Muscle layer of duodenum (tissue), 2 donors: ENCODE data around the gene BIRC2.
"Not testable (repeated sequence)": the region's sequence is repeated elsewhere in the genome, so short reads cannot be mapped to it uniquely, and the experiment has no call there.

Experiments
- H3K27ac ChIP-seq: one replicate; pipeline ENCODE4 v1.7.0; 2013; ENCODE audit warnings: mild to moderate bottlenecking, low read length
- H3K27me3 ChIP-seq: one replicate; pipeline ENCODE4 v1.7.0; 2013; ENCODE audit warnings: low read depth, mild to moderate bottlenecking, control low read depth, low read length
- H3K36me3 ChIP-seq, 2 donors: one replicate each; pipeline ENCODE4 v1.7.0; 2013; ENCODE audit warnings: low read length in 2 of 2, control low read depth in 1 of 2, mild to moderate bottlenecking in 1 of 2; ENCODE audit not compliant: insufficient read depth in 2 of 2, control insufficient read depth in 1 of 2
- H3K4me1 ChIP-seq, 2 donors: one replicate each; pipeline ENCODE4 v1.7.0; 2013; ENCODE audit warnings: low read length in 2 of 2, mild to moderate bottlenecking in 2 of 2, control low read depth in 1 of 2, moderate library complexity in 1 of 2; ENCODE audit not compliant: insufficient read depth in 2 of 2, control insufficient read depth in 1 of 2
- H3K4me3 ChIP-seq, 2 donors: one replicate each; pipeline ENCODE4 v1.7.0; 2013; ENCODE audit warnings: low read length in 2 of 2, low read depth in 1 of 2, mild to moderate bottlenecking in 1 of 2
- H3K9me3 ChIP-seq, 2 donors: one replicate each; pipeline ENCODE4 v1.7.0; 2013; ENCODE audit warnings: low read length in 2 of 2, control low read depth in 1 of 2, mild to moderate bottlenecking in 1 of 2; ENCODE audit not compliant: control insufficient read depth in 1 of 2
- donor health status: healthy.

BIRC2 gene

DNA sequence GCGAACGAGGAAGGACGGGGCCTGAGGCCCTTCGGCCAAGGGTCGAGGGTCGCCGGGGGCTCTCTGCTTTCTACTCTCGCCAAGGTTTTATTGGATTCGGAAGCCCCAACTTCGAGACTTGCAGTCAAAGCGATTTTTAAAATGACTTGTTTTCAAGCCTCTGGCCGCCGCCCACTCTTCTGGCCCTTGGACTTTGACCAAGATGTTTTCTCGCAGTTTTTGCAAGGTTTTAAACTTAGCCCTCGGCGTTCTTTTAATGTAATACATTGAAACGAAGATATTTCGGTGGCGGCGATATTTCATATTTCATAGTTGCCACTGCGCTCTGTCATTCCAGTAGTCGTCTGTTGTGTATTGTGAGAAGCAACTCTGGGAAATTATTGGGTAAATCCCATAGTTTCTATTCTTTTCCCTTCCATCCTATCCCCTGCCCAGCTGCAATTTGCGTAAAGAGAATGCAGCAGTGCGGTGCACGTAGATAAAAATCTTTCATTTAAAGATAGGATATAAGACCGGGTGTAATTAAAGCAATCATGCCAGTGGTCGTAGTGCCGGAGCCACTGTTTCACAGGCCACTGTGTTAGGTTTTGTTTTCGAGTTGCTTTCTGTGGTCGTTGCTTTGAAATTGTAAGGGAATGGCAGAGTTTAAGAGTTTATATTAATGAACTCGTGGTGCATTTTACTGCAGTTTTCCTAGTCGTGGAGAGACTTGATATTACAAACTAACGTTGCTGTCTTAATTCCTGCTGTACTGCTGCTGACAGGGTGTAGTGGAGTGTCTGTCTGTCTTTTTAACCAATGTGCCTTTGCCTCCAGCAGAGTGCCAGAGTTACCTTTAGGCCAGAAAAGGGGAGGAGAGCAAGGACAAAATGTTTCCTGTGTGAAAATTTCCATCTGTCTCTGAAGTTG is 702 bp downstream of the BIRC2 start:
- peaks cover 9 to 18% of the 10 kb centered on the region in 2 donors for H3K36me3 ChIP-seq
- no peaks in the 10 kb centered on the region for H3K9me3 ChIP-seq

GRCh38 chr11:102357116-102357515 is 10.1 kb downstream of the BIRC2 start:
- H3K36me3 ChIP-seq = peaks cover 15 to 44% of the 10 kb centered on the region in 2 donors
- peaks cover 0 to 11% of the 10 kb centered on the region in 2 donors for H3K9me3 ChIP-seq
- H3K27ac ChIP-seq = no peak overlapping the region

More for the DNA sequence above, 702 bp downstream of the BIRC2 start:
- H3K4me3 ChIP-seq = peak overlapping the region; percentile 69 to 96
- H3K27ac ChIP-seq = peak overlapping the region; percentile 99
- H3K4me1 ChIP-seq = peaks cover 26 to 29% of the 10 kb centered on the region in 2 donors
- H3K27me3 ChIP-seq = no peaks in the 10 kb centered on the region

GRCh38 chr11:102359372-102359771 is 12.4 kb downstream of the BIRC2 start:
- H3K36me3 ChIP-seq = peaks cover 22 to 47% of the 10 kb centered on the region in 2 donors

More at GRCh38 chr11:102357116-102357515, 10.1 kb downstream of the BIRC2 start:
- Histone ChIP-seq H3K4me3 (no peak overlapping the region), H3K4me1 (peaks cover 0 to 8% of the 10 kb centered on the region in 2 donors), H3K27me3 (no peaks in the 10 kb centered on the region)

DNA sequence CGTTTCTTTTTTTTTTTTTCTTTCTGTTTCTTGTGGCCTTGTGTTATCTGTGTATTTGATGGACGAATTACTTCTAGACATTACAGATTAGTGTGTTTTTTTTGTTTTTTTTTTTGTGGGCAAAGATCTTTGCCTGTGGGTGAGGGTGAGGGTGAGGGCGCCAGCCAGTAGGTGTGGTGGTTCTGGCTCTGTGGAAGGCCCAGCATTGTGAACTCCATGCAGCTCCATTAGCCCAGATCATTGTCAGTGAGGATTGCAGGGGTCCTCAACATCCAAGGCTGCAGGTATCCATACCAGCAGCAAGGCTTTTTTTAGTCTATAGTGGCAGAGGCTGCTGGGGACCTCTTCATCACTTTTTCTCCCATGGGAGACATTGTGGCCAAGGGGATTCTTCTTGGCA is 13.7 kb downstream of the BIRC2 start:
- peaks cover 33 to 58% of the 10 kb centered on the region in 2 donors for H3K36me3 ChIP-seq
- no peak overlapping the region for H3K27ac ChIP-seq
- peaks cover 0 to 8% of the 10 kb centered on the region in 2 donors for H3K4me1 ChIP-seq
- H3K27me3 ChIP-seq = no peaks in the 10 kb centered on the region
- no peak overlapping the region for H3K4me3 ChIP-seq
- peaks cover 0 to 11% of the 10 kb centered on the region in 2 donors for H3K9me3 ChIP-seq

More at GRCh38 chr11:102359372-102359771, 12.4 kb downstream of the BIRC2 start:
- H3K27ac ChIP-seq = no peak overlapping the region
- H3K27me3 ChIP-seq = no peaks in the 10 kb centered on the region
- no peak overlapping the region for H3K4me3 ChIP-seq
- peaks cover 0 to 8% of the 10 kb centered on the region in 2 donors for H3K4me1 ChIP-seq
- H3K9me3 ChIP-seq = peaks cover 0 to 11% of the 10 kb centered on the region in 2 donors

GRCh38 chr11:102361086-102362031 is 14.3 kb downstream of the BIRC2 start:
- Histone ChIP-seq H3K9me3 (peaks cover 0 to 11% of the 10 kb centered on the region in 2 donors), H3K36me3 (peaks cover 33 to 65% of the 10 kb centered on the region in 2 donors), H3K4me1 (peaks cover 0 to 8% of the 10 kb centered on the region in 2 donors), H3K27ac (no peak overlapping the region), H3K4me3 (no peak overlapping the region), H3K27me3 (no peaks in the 10 kb centered on the region)

GRCh38 chr11:102364991-102365390 is 18.0 kb downstream of the BIRC2 start:
- no peak overlapping the region for H3K27ac ChIP-seq
- H3K36me3 ChIP-seq = peaks cover 48 to 70% of the 10 kb centered on the region in 2 donors
- no peaks in the 10 kb centered on the region for H3K4me1 ChIP-seq
- H3K27me3 ChIP-seq = no peaks in the 10 kb centered on the region
- no peak overlapping the region for H3K4me3 ChIP-seq
- peaks cover 0 to 4% of the 10 kb centered on the region in 2 donors for H3K9me3 ChIP-seq

DNA sequence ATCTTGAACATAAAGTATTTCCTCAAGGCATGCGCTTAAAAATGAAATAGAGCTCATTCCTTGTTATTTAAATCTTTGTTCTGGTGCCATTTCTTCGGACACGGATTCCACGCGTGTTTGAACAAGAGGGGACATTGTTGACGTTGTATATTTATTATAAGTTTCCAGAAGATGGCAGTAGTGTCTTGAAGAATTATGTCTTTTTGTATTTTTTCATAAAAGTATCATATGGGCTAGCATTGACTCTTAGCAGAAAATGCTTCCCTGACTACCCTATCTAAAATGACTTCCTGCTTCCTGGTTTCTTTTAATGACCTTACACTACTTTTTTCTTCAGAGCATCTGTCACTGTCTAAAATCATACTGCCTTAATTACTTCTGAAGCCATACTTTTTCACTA is 20.4 kb downstream of the BIRC2 start:
- peaks cover 43 to 56% of the 10 kb centered on the region in 2 donors for H3K36me3 ChIP-seq

DNA sequence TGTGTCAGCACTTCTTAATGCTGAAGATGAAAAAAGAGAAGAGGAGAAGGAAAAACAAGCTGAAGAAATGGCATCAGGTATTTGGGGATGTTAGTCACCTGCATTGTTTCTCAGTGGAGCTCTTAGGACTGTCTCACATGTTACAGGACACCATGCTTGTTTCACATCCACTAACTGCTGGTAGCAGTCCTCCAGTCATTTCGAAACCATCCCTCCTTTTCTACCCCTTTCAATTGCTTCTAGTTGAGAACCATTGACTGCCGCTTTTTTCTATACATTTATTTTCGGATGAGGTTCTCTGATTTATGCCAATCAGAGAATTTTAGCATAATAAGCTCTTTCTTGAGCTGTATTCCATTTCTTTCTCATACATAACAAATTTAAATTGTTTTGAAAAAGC is 21.5 kb downstream of the BIRC2 start:
- Histone ChIP-seq H3K4me1 (no peaks in the 10 kb centered on the region), H3K9me3 (no peaks in the 10 kb centered on the region), H3K4me3 (no peak overlapping the region), H3K36me3 (peaks cover 36 to 49% of the 10 kb centered on the region in 2 donors), H3K27ac (no peak overlapping the region), H3K27me3 (no peaks in the 10 kb centered on the region)

More for the DNA sequence above, 20.4 kb downstream of the BIRC2 start:
- H3K27ac ChIP-seq = no peak overlapping the region
- no peaks in the 10 kb centered on the region for H3K4me1 ChIP-seq
- no peaks in the 10 kb centered on the region for H3K9me3 ChIP-seq
- no peaks in the 10 kb centered on the region for H3K27me3 ChIP-seq
- H3K4me3 ChIP-seq = no peak overlapping the region

GRCh38 chr11:102374633-102375424 is 27.8 kb downstream of the BIRC2 start:
- H3K9me3 ChIP-seq, H3K4me3 ChIP-seq, H3K27ac ChIP-seq, H3K27me3 ChIP-seq, H3K4me1 ChIP-seq: not testable (repeated sequence)
- H3K36me3 ChIP-seq = peaks cover 24 to 27% of the 10 kb centered on the region in 2 donors

GRCh38 chr11:102375720-102376399 is 28.8 kb downstream of the BIRC2 start:
- Histone ChIP-seq H3K4me1 (no peaks in the 10 kb centered on the region), H3K4me3 (no peak overlapping the region), H3K9me3 (no peaks in the 10 kb centered on the region), H3K36me3 (peaks cover 35% of the 10 kb centered on the region in 2 donors), H3K27me3 (no peaks in the 10 kb centered on the region), H3K27ac (no peak overlapping the region)
